BLaER1 treated with 17β-estradiol and CSF1 and Interleukin-3, amounts not matched to agents 10 nM and 100 nM (cell line): ENCODE results near the gene CFAP52.
"Not testable (repeated sequence)": the region's sequence is repeated elsewhere in the genome, so short reads cannot be mapped to it uniquely, and the experiment has no call there.

ENCODE experiments used
- H3K27ac ChIP-seq, 11 experiments: shearing (Covaris generic); formaldehyde crosslinking; 2 replicates each; pipeline ENCODE4 v1.8.1; 2022
- H3K27me3 ChIP-seq, 11 experiments: shearing (Covaris generic); formaldehyde crosslinking; 2 replicates each; pipeline ENCODE4 v1.8.1; 2022
- H3K36me3 ChIP-seq, 11 experiments: shearing (Covaris generic); formaldehyde crosslinking; 2 replicates each; pipeline ENCODE4 v1.8.1; 2022
- H3K4me1 ChIP-seq, 10 experiments: shearing (Covaris generic); formaldehyde crosslinking; 2 replicates each; pipeline ENCODE4 v1.8.1; 2022
- H3K4me2 ChIP-seq, 11 experiments: shearing (Covaris generic); formaldehyde crosslinking; 2 replicates each; pipeline ENCODE4 v1.8.1; 2022
- H3K4me3 ChIP-seq, 10 experiments: shearing (Covaris generic); formaldehyde crosslinking; 2 replicates each; pipeline ENCODE4 v1.8.1; 2022
- H3K9ac ChIP-seq, 11 experiments: shearing (Covaris generic); formaldehyde crosslinking; 2 replicates each; pipeline ENCODE4 v1.8.1; 2022
- H3K9me3 ChIP-seq, 11 experiments: shearing (Covaris generic); formaldehyde crosslinking; replicated peaks in 1 of 11; 2 replicates each; pipeline ENCODE4 v1.8.1; 2022
- H4K20me1 ChIP-seq, 11 experiments: shearing (Covaris generic); formaldehyde crosslinking; 2 replicates each; pipeline ENCODE4 v1.8.1; 2022
- Cebpa-rat ChIP-seq, 11 experiments: shearing (Covaris generic); IDR thresholded peaks; 2 replicates each; pipeline ENCODE4 v1.8.1; 2022

Gene CFAP52

DNA sequence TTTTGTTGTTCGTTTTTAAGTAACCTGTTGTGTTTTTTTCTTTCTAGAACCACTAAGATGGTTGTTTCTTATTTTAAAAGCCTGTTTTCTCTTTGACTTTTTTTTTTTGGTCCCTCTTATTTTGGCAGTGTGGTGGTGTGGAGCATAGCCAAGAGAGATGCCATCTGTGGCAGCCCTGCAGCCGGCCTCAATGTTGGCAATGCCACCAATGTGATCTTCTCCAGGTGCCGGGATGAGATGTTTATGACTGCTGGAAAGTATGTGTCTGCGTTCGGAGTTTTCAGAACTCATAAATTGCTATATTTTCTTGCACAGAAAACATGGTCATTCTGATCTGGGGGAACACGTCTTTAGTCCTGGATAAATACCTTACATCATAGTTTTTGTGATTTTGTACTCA lies 17.6 kb downstream of the CFAP52 start:
- Histone ChIP-seq H3K27ac (no peak overlapping the region), H3K9ac (no peak overlapping the region), H3K9me3 (peaks cover 0 to 7% (median 0%) of the 10 kb centered on the region in 11 experiments; a peak in 3 of 22 replicates), H3K4me1 (no peaks in the 10 kb centered on the region), H3K27me3 (no peaks in the 10 kb centered on the region), H3K36me3 (no peaks in the 10 kb centered on the region), H4K20me1 (no peaks in the 10 kb centered on the region), H3K4me3 (no peak overlapping the region), H3K4me2 (no peak overlapping the region)
- TF ChIP-seq Cebpa-rat (IDR thresholded peaks at IDR 0.05), result no peak

DNA sequence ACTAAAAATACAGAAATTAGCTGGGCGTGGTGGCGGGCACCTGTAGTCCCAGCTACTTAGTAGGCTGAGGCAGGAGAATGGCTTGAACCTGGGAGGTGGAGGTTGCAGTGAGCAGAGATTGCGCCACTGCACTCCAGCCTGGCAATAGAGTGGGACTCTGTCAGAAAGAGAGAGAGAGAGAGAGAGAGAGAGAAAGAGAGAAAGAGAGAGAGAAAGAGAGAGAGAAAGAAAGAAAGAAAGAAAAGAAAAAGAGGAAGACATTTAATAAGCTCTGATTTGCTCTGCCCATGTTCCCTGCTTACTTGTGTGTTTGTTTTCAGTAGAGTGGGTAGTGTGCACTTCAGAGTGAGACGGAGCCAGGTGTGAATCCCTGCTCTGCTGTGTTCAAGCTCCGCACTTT lies 21.2 kb downstream of the CFAP52 start:
- not testable (repeated sequence) for H3K4me3 ChIP-seq, H3K36me3 ChIP-seq, H3K9me3 ChIP-seq, H3K9ac ChIP-seq, H3K27me3 ChIP-seq, H3K4me1 ChIP-seq, H4K20me1 ChIP-seq, H3K27ac ChIP-seq, H3K4me2 ChIP-seq

DNA sequence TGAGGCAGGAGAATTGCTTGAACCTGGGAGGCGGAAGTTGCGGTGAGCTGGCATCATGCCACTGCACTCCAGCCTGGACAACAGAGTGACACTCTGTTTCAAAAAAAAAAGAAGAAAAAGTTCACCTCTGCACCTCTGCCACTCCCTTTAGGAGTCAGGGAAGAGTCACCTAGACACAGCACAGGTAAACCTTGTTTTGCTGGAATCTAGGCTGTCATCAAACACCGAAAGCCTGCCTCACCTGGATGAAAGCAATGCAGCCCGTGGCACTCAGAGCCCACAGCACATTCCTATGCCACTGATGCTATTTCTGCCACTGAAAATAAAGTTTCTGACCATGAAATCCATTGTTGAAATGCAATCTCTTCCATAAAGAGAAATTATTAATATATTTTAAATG lies 22.2 kb downstream of the CFAP52 start:
- Histone ChIP-seq H3K4me2 (no peak overlapping the region), H3K27me3 (no peaks in the 10 kb centered on the region), H3K9me3 (no peaks in the 10 kb centered on the region), H3K27ac (no peak overlapping the region), H3K36me3 (no peaks in the 10 kb centered on the region), H4K20me1 (no peaks in the 10 kb centered on the region), H3K9ac (no peak overlapping the region), H3K4me3 (no peak overlapping the region), H3K4me1 (no peaks in the 10 kb centered on the region)
- no peak for TF ChIP-seq Cebpa-rat (IDR thresholded peaks at IDR 0.05)

DNA sequence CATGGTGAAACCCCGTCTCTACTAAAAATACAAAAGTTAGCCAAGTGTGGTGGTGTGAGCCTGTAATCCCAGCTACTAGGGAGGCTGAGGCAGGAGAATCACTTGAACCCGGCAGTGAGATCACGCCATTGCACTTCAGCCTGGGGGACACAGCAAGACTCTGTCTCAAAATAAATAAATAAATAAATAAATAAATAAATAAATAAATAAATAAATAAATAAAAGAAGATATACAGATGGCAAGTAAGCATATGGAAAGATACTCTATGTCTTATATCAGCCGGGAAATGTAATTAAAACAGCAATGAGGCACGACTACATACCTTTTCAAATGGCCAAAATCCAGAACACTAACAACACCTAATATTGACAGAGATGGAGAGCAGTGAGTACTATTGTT lies 28.1 kb downstream of the CFAP52 start:
- not testable (repeated sequence) for H3K9ac ChIP-seq, H3K36me3 ChIP-seq

DNA sequence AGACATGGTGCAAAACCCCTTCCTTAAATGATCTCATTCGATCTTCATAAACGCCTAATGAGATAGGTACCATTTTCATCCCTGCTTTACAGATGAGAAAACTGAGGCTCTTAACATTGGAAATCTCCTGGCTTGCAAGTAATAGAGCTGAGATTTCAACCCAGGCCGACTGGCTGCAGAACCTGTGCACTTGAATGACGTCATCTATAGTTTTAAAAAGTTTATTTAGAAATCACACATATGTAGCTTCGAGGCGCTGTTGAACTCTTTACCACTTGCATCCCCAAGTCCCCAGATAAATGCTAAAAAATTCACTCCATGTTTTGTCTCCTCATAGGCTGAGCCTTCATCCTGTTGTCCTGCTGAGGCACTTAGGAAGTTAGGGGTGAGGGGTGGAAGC lies 30.0 kb downstream of the CFAP52 start:
- H3K4me2 ChIP-seq, result no peak overlapping the region
- no peaks in the 10 kb centered on the region for H3K36me3 ChIP-seq
- H3K4me3 ChIP-seq, result no peak overlapping the region
- H4K20me1 ChIP-seq, result no peaks in the 10 kb centered on the region
- H3K27me3 ChIP-seq, result no peaks in the 10 kb centered on the region
- H3K4me1 ChIP-seq, result peaks cover 0 to 9% (median 0%) of the 10 kb centered on the region in 10 experiments; a peak in 5 of 20 replicates
- TF ChIP-seq Cebpa-rat (IDR thresholded peaks at IDR 0.05), result no peak
- no peak overlapping the region for H3K27ac ChIP-seq
- 0 out of 22 replicates have a peak, but pooled peaks cover 0 to 5% (median 0%) of the 10 kb centered on the region in 11 experiments for H3K9me3 ChIP-seq
- H3K9ac ChIP-seq, result no peak overlapping the region

More for the DNA sequence above, 28.1 kb downstream of the CFAP52 start:
- not testable (repeated sequence) for H3K4me3 ChIP-seq, H3K27me3 ChIP-seq, H3K4me2 ChIP-seq, H3K4me1 ChIP-seq, H4K20me1 ChIP-seq, H3K9me3 ChIP-seq, H3K27ac ChIP-seq

DNA sequence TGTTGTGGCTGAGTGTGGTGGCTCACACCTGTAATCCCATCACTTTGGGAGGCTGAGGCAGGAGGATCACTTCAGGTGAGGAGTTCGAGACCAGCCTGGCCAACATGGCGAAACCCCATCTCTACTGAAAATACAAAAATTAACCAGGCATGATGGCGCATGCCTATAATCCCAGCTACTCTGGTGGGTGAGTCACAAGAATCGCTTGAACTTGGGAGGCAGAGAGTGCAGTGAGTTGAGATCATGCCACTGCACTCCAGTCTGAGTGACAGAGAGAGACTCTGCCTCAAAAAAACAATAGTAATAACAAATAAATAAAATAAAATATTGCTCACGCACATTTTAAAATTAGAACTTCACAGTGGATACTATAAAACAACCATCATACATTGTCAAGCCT lies 30.6 kb downstream of the CFAP52 start:
- peaks cover 0 to 12% (median 0%) of the 10 kb centered on the region in 10 experiments; a peak in 6 of 20 replicates for H3K4me1 ChIP-seq
- H3K4me3 ChIP-seq, H3K9ac ChIP-seq, H3K4me2 ChIP-seq, H3K27me3 ChIP-seq, H3K9me3 ChIP-seq, H3K36me3 ChIP-seq, H3K27ac ChIP-seq, H4K20me1 ChIP-seq: not testable (repeated sequence)

DNA sequence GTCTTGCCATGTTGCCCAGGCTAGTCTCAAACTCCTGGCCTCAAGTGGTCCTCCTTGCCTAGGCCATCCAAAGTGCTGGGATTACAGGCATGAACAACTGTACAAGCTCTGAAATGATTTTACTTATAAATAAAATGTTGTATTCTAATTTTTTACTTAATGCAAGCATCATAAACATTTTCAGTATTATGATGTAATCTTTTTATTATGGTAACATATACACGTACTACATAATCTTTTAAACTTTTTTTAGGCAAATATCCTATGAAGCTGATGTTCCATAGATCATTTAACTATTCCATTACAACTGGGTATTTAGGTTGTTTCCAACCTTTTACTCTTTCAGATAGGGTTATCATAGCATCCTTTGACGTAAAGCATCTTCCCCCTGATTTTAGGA lies 35.1 kb downstream of the CFAP52 start:
- no peak overlapping the region for H3K27ac ChIP-seq
- H3K9me3 ChIP-seq, result 0 out of 22 replicates have a peak, but pooled peaks cover 0 to 5% (median 0%) of the 10 kb centered on the region in 11 experiments
- H3K27me3 ChIP-seq, result no peaks in the 10 kb centered on the region
- H3K4me3 ChIP-seq, result no peak overlapping the region
- peak overlapping the region in 3 of 11 experiments; percentile 8 to 47 (median 21); a peak in 4 of 22 replicates for H3K4me2 ChIP-seq
- TF ChIP-seq Cebpa-rat (IDR thresholded peaks at IDR 0.05), result no peak
- no peaks in the 10 kb centered on the region for H3K36me3 ChIP-seq
- no peaks in the 10 kb centered on the region for H4K20me1 ChIP-seq
- peaks cover 0 to 16% (median 0%) of the 10 kb centered on the region in 10 experiments; a peak in 6 of 20 replicates for H3K4me1 ChIP-seq
- no peak overlapping the region for H3K9ac ChIP-seq

DNA sequence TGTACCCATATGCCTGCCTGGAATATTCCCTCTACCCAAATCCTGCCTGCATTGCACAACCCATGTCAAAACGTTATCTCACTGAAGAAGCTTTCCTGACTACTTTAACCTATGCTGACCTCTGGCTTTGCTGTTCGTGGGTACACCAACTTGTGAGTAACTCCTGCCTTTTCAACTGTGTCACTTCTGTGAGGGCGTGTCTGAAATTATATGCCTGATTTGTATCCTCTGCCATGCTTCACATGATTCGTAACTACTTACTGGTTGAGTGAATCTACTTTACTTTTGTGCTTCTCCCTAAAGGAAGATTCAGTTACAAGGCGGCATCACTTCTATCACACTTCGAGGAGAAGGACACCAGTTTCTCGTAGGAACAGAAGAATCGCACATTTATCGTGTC lies 35.6 kb downstream of the CFAP52 start:
- peak overlapping the region in 6 of 11 experiments; percentile 1 to 47 (median 14); a peak in 9 of 22 replicates for H3K4me2 ChIP-seq
- TF ChIP-seq Cebpa-rat (IDR thresholded peaks at IDR 0.05), result no peak

DNA sequence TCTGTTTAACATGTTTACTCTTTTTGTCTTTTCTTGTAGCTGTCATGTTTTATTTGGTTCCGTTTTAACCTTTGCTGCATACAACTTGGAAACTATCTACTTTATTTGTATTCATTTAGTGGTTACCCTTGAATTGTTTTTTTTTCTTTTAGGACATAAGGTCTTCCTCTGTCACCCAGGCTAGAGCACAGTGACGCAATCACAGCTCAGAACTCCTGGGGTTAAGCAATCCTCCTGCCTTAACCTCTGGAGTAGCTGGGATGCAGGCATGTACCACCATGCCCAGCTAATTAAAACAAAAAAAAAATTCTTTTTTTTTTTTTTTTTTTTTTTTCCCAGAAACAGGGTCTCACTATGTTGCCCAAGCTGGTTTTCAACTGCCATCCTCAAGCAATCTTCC lies 39.0 kb downstream of the CFAP52 start:
- TF ChIP-seq Cebpa-rat (IDR thresholded peaks at IDR 0.05), result peak in 4 of 11 experiments; percentile 13 to 47 (median 33); a peak in 3 of 22 replicates
- Histone ChIP-seq H3K27me3 (no peaks in the 10 kb centered on the region), H4K20me1 (no peaks in the 10 kb centered on the region), H3K4me3 (no peak overlapping the region), H3K4me2 (no peak overlapping the region), H3K9ac (no peak overlapping the region), H3K27ac (no peak overlapping the region), H3K4me1 (peaks cover 0 to 7% (median 0%) of the 10 kb centered on the region in 10 experiments; a peak in 4 of 20 replicates), H3K36me3 (no peaks in the 10 kb centered on the region), H3K9me3 (no peaks in the 10 kb centered on the region)

More for the DNA sequence above, 35.6 kb downstream of the CFAP52 start:
- Histone ChIP-seq H3K4me1 (peaks cover 0 to 16% (median 0%) of the 10 kb centered on the region in 10 experiments; a peak in 6 of 20 replicates), H3K27me3 (no peaks in the 10 kb centered on the region), H3K36me3 (no peaks in the 10 kb centered on the region), H3K9ac (no peak overlapping the region), H3K27ac (no peak overlapping the region), H4K20me1 (no peaks in the 10 kb centered on the region), H3K9me3 (0 out of 22 replicates have a peak, but pooled peaks cover 0 to 5% (median 0%) of the 10 kb centered on the region in 11 experiments), H3K4me3 (no peak overlapping the region)

DNA sequence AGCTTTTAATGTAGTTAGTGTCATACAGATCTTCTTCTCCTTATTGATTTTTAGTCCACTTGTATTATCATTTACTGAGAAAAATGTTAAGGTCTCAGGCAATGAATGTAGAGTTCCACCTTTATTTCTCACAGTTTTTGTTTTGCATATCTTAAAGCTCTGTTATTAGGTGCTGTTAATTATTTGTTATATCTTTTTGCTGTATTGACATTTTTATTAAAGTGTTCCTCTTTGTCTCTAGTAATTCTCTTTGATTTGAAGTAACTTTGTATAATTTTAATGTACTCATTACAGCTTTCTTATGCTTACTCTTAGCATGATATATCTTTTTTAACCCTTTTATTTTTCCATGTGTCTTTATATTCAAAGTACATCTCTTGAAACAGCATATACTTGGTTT lies 46.5 kb downstream of the CFAP52 start:
- H3K27me3 ChIP-seq, result no peaks in the 10 kb centered on the region
- H3K9ac ChIP-seq, result no peak overlapping the region
- no peaks in the 10 kb centered on the region for H3K36me3 ChIP-seq
- peaks cover 19 to 32% (median 29%) of the 10 kb centered on the region in 11 experiments for H3K9me3 ChIP-seq
- H3K4me2 ChIP-seq, result no peak overlapping the region
- H4K20me1 ChIP-seq, result no peaks in the 10 kb centered on the region
- H3K4me1 ChIP-seq, result no peaks in the 10 kb centered on the region
- no peak overlapping the region for H3K27ac ChIP-seq
- H3K4me3 ChIP-seq, result no peak overlapping the region
- no peak for TF ChIP-seq Cebpa-rat (IDR thresholded peaks at IDR 0.05)
